NT2/D1 (cell line): ENCODE data around the gene ZBTB8A.

ENCODE experiments used
- SUZ12 ChIP-seq: IDR thresholded peaks from 2 replicates; pipeline ENCODE4 v1.6.1; 2011; ENCODE audit not compliant: insufficient read length, insufficient read depth; ENCODE audit errors: extremely low read depth
- YY1 ChIP-seq: IDR thresholded peaks from 2 replicates; pipeline ENCODE4 v1.6.1; 2011; ENCODE audit not compliant: insufficient read length, insufficient read depth

- no peak for TF ChIP-seq SUZ12
- TF ChIP-seq YY1 = no peak
These were observed 37.4 kb upstream of the ZBTB8A start for GRCh38 chr1:32501865-32502264.
